ENCODE data around the gene MKNK1.

DNA sequence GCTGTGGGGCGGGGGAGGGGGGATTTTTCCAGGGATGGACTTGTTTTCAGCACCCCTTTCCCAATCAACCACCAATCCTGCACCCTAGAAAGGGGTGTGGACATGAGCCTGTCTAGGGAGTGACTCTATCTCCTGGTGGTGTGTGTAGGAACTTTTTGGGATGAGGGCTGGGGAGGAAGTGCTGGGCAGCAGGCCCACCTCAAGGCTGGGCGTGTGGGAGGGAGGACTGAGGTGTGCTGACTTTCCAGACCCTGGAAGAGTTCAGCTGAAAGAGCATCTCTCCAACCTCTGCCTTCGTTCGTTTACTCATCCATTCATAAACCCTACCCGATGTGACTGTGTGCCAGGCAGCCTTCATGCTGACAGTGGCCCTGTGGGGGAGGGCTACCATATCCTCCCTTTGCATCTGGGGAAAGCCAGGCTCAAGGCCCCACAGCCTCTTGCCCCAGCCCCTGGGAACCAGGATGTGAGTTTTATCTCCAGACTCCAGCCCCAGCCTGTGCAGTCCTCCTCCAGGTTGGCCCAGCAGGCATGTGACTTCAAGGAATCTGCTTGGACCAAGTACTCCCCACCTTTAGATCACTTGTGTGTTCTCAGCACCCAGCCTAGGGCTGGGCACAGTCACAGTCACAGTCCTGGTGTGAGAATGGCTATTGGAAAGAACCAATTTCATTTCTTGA is 59.4 kb downstream of the MKNK1 start:
- TF ChIP-seq GATA3 (IDR thresholded peaks at IDR 0.05; ENCODE audit: low read depth, low read length) (no peak), GATA2 (IDR thresholded peaks at IDR 0.05; ENCODE audit: low read depth, low read length) (no peak)
